GM12878 (cell line): ENCODE data around the gene GSTM5. TPM values are rescaled to one million over a fixed set of nuclear protein-coding genes. Genes with fewer than 3 reads are reported as not detected.
A peak's percentile ranks its signal among the peaks of the same experiment; 100 is the strongest.
"Not testable (repeated sequence)": the region's sequence is repeated elsewhere in the genome, so short reads cannot be mapped to it uniquely, and the experiment has no call there.

ENCODE experiments used
- ATAC-seq: fragments of 200-7000 bp; cut with Tn5 transposase; 3 replicates; pipeline ENCODE4 v1.9.1; 2020; ENCODE audit warnings: mild to moderate bottlenecking, moderate library complexity
- Bru-seq: library from RNA; stranded (reverse); fragments of 400-500 nt; gene quantifications from one replicate; lab custom pipeline; 2021; lab: Mats Ljungman, UMichigan
- BruChase-seq, 2 experiments: library from RNA; stranded (reverse); fragments of 400-500 nt; gene quantifications; one replicate each; lab custom pipeline; 2021; lab: Mats Ljungman, UMichigan
- BruUV-seq: library from RNA; stranded (reverse); fragments of 400-500 nt; replicated peaks from 2 replicates; lab custom pipeline; 2021; lab: Mats Ljungman, UMichigan
- CTCF ChIA-PET: fragments of 300-600 bp; sonication (Branson Sonifier 250); formaldehyde crosslinking; extraction: SDS; loops from one replicate; lab custom pipeline; 2021; ENCODE audit warnings: inconsistent platforms; lab: Yijun Ruan, JAX
- POLR2A ChIA-PET: fragments of 350-600 bp; formaldehyde crosslinking; extraction: SDS; loops from one replicate; lab custom pipeline; 2021; ENCODE audit warnings: inconsistent platforms; lab: Charles Lee
- RAD21 ChIA-PET: fragments of 300-600 bp; sonication (Branson Sonifier 250); formaldehyde crosslinking; loops from one replicate; lab custom pipeline; 2023; ENCODE audit warnings: antibody characterized with exemption; ENCODE audit not compliant: unreplicated experiment; lab: Charles Lee
- SMC1A ChIA-PET: fragments of 300-600 bp; sonication (Branson Sonifier 250); formaldehyde crosslinking; loops from one replicate; lab custom pipeline; 2023; ENCODE audit not compliant: unreplicated experiment, uncharacterized antibody; lab: Charles Lee
- DNase-seq: peaks from one replicate; pipeline ENCODE4 v3.0.0-alpha.2; 2011; ENCODE audit warnings: low read depth, low spot score
- FAIRE-seq: peaks from 3 replicates; lab custom pipeline; 2011; peaks lifted over from hg19 to GRCh38; lab: Jason Lieb, UNC
- H2AFZ ChIP-seq: 2 replicates; pipeline ENCODE4 v1.6.0; 2011; ENCODE audit warnings: low read depth, low read length, control low read depth; ENCODE audit not compliant: control insufficient read depth
- H3K27ac ChIP-seq: 2 replicates; pipeline ENCODE4 v1.5.1; 2011; ENCODE audit warnings: control low read depth; ENCODE audit not compliant: control insufficient read depth, insufficient read depth
- H3K27me3 ChIP-seq, 2 experiments: replicated peaks in 1 of 2; 2 replicates each; pipeline versions ENCODE4 v1.6.0 to v1.6.1; 2011; ENCODE audit warnings: low read length in 1 of 2; ENCODE audit not compliant: control insufficient read depth in 2 of 2, insufficient read depth in 2 of 2
- H3K36me3 ChIP-seq, 2 experiments: 2 replicates each; pipeline ENCODE4 v1.5.1; 2011; ENCODE audit warnings: low read length in 1 of 2; ENCODE audit not compliant: control insufficient read depth in 2 of 2, insufficient read depth in 2 of 2
- H3K4me1 ChIP-seq: 2 replicates; pipeline ENCODE4 v1.6.1; 2011; ENCODE audit warnings: mild to moderate bottlenecking, low read length, moderate library complexity, mixed read lengths; ENCODE audit not compliant: control insufficient read depth, insufficient read depth
- H3K4me2 ChIP-seq: 2 replicates; pipeline ENCODE4 v1.6.0; 2011; ENCODE audit warnings: control low read depth; ENCODE audit not compliant: control insufficient read depth, insufficient read depth
- H3K4me3 ChIP-seq: fragments of 200-600 bp; sonication (generic); 2 replicates; pipeline ENCODE4 v1.5.1; 2016
- H3K79me2 ChIP-seq: 2 replicates; pipeline ENCODE4 v1.6.0; 2011; ENCODE audit warnings: low read length; ENCODE audit not compliant: control insufficient read depth, insufficient read depth
- H3K9ac ChIP-seq: 2 replicates; pipeline ENCODE4 v1.8.0; 2011; ENCODE audit warnings: low read length, control low read depth, mixed read lengths; ENCODE audit not compliant: control insufficient read depth, insufficient read depth
- H3K9me3 ChIP-seq: replicated peaks from 3 replicates; pipeline ENCODE4 v1.5.1; 2011; ENCODE audit warnings: mild to moderate bottlenecking, low read length; ENCODE audit not compliant: control insufficient read depth, insufficient read depth
- H4K20me1 ChIP-seq: 2 replicates; pipeline ENCODE4 v1.6.0; 2011; ENCODE audit not compliant: control insufficient read depth, insufficient read depth
- CREB1 ChIP-seq: IDR thresholded peaks from 2 replicates; pipeline ENCODE4 v1.6.1; 2012; ENCODE audit warnings: low read depth, mild to moderate bottlenecking, inconsistent platforms
- FOS ChIP-seq: IDR thresholded peaks from 3 replicates; pipeline ENCODE4 v1.6.1; 2011; ENCODE audit warnings: borderline replicate concordance; ENCODE audit not compliant: insufficient read length; ENCODE audit errors: extremely low read depth
- FOXK2 ChIP-seq: fragments of 450-650 bp; IDR thresholded peaks from 2 replicates; pipeline ENCODE4 v1.6.1; 2017; ENCODE audit warnings: mild to moderate bottlenecking, moderate library complexity
- NFYB ChIP-seq: IDR thresholded peaks from 2 replicates; pipeline ENCODE4 v1.6.1; 2011; ENCODE audit warnings: low read depth, mild to moderate bottlenecking, low read length, improper control_type of control experiment, moderate library complexity; ENCODE audit not compliant: insufficient read depth
- SP1 ChIP-seq: IDR thresholded peaks from one replicate; pipeline ENCODE4 v1.6.1; 2011; ENCODE audit warnings: low read depth, low read length
- SUPT20H ChIP-seq: IDR thresholded peaks from 2 replicates; pipeline ENCODE4 v1.6.1; 2011; ENCODE audit warnings: low read depth, mild to moderate bottlenecking, low read length, moderate library complexity, borderline replicate concordance; ENCODE audit not compliant: control insufficient read depth
- TCF3 ChIP-seq: IDR thresholded peaks from 2 replicates; pipeline ENCODE4 v1.6.1; 2012; ENCODE audit warnings: low read depth, mild to moderate bottlenecking, low read length, borderline replicate concordance; ENCODE audit not compliant: insufficient read depth
- WGBS: methylation state at CpG from one replicate; pipeline ENCODE4 v1.1.6; 2016; ENCODE audit warnings: low lambda C conversion rate; ENCODE audit not compliant: insufficient replicate concordance, insufficient coverage; ENCODE audit errors: missing lambda C conversion rate; 5-methylcytosine and 5-hydroxymethylcytosine counted together
- in situ Hi-C: fragments of 300-500 bp; cut with MboI; formaldehyde crosslinking; loops from 9 replicates; pipeline ENCODE4 v1.14.3; 2018; ENCODE audit warnings: mixed read lengths
- intact Hi-C: fragments of 100-400 bp; cut with micrococcal nuclease; formaldehyde crosslinking; loops from one replicate; pipeline ENCODE4 v1.14.2; 2022; ENCODE audit not compliant: unreplicated experiment
- long read RNA-seq, 2 experiments: library from polyadenylated mRNA; unstranded; transcript quantifications; one replicate each; pipeline ENCODE4 v2.0.0, GENCODE V29; 2019 to 2020
- polyA minus RNA-seq, 3 experiments: library from RNA; depleted of rRNA, polyadenylated mRNA; stranded (reverse); fragments of >200 nt; gene quantifications; 2 replicates each; pipeline ENCODE4 v1.2.3, GENCODE V29; 2011
- polyA plus RNA-seq, 11 experiments: library from polyadenylated mRNA; depleted of rRNA in 4 of 11; unstranded in 6 of 11; stranded (reverse) in 5 of 11; fragments of >200 nt; fragmentation: Nextera tagmentation in 4 of 11; fragmentation: Illumina TruSeq in 1 of 11; extraction: Ambion mirVana in 4 of 11; extraction: Trizol in 1 of 11; gene quantifications; 1 replicate in 1 of 11; 2 replicates in 10 of 11; pipeline versions ENCODE4 v1.2.1 to v1.2.3, GENCODE V29; 2011 to 2016; ENCODE audit warnings: inconsistent platforms in 2 of 11, missing spikeins in 2 of 11, low read depth in 1 of 11
- total RNA-seq, 4 experiments: library from RNA; depleted of rRNA in 3 of 4; stranded (reverse); fragments of >200 nt in 3 of 4; fragmentation: Illumina TruSeq in 1 of 4; extraction: Trizol in 1 of 4; gene quantifications; 2 replicates each; pipeline versions ENCODE4 v1.2.1 to v1.2.3, GENCODE V29; 2013 to 2021

The GSTM5 gene
- total RNA-seq (2013; cell fraction: nucleolus; rRNA removed) = 1.5 and 2.6 TPM in 2 replicates
- total RNA-seq (2014; rRNA removed) = 0.28 TPM in 1 of 2 replicates, not detected in the other
- 0.13 and 0.18 TPM in 2 replicates for total RNA-seq (2014; rRNA removed; fragmentation: Illumina TruSeq; extraction: Trizol)
- total RNA-seq (2021) = 0.26 and 0.40 TPM in 2 replicates
- polyA plus RNA-seq (2011; ENCODE audit: low read depth) = 1.1 TPM
- polyA plus RNA-seq (2011; rRNA removed) = 0.10 and 0.23 TPM in 2 replicates
- polyA plus RNA-seq (2011; cell fraction: cytosol; rRNA removed) = 0.09 and 0.15 TPM in 2 replicates
- polyA plus RNA-seq (2011; cell fraction: nucleus; rRNA removed) = 0.16 and 0.28 TPM in 2 replicates
- 1.0 and 1.2 TPM in 2 replicates for polyA plus RNA-seq (2012)
- polyA plus RNA-seq (2014; fragmentation: Illumina TruSeq; extraction: Trizol) = 0.34 and 0.92 TPM in 2 replicates
- under 1 TPM; 0.24 to 0.32 TPM for polyA plus RNA-seq (2014; fragmentation: Nextera tagmentation; extraction: Ambion mirVana)
- polyA plus RNA-seq (2014; rRNA removed) = 0.19 and 0.27 TPM in 2 replicates
- under 1 TPM in 1 of 2 experiments, not detected in 1; 0.37 TPM for polyA plus RNA-seq (2016; fragmentation: Nextera tagmentation; extraction: Ambion mirVana)
- 0.15 and 0.36 TPM in 2 replicates for polyA minus RNA-seq (2011; rRNA and poly(A)+ RNA removed)
- not detected in 2 replicates for polyA minus RNA-seq (2011; cell fraction: cytosol; rRNA and poly(A)+ RNA removed)
- polyA minus RNA-seq (2011; cell fraction: nucleus; rRNA and poly(A)+ RNA removed) = 0.24 and 1.2 TPM in 2 replicates
- percentile 26 among the genes with signal in this experiment for Bru-seq, nascent RNA
- percentile 36 among the genes with signal in this experiment for BruChase-seq, experiment 1, labeled RNA remaining after a 6-hour chase
- BruChase-seq, experiment 2, labeled RNA remaining after a 2-hour chase = percentile 31 among the genes with signal in this experiment
- long read RNA-seq, experiment 1 = 0 reads
- long read RNA-seq, experiment 2 = 0 reads

DNA sequence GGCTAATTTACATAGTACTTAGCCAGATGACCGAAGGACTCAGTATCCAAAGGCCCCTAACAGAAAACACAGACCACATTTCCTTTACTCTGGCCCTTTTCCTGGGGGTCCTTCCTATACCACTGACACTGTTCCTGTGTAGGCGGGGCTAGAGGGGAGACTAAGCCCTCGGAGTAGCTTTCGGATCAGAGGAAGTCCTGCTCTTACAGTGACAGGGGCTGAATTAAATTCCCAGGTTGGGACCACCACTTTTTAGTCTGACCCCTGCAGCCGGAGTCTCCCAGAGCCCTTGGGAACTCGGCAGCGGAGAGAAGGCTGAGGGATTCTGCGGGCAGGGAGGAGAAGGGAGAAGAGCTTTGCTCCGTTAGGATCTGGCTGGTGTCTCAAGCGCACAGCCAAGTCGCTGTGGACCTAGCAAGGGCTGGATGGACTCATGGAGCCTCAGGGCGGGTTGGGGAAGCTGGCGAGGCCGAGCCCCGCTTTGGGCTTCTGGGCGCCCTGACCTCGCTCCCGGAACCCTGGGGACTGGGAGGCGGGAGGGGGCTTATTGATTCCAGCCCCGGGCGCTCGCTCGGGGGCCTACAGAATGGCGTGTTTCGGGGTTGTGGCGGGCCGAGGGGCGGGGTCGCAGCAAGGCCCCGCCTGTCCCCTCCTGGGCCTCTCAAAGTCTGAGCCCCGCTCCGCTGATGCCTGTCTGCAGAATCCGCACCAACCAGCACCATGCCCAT lies at the start of gene GSTM5:
GSTM5 (plus strand) TSS at position 659 of the 728 bp plus-strand sequence; CDS start at position 721, 62 bp downstream.
- SMC1A ChIA-PET = not testable (repeated sequence)

DNA sequence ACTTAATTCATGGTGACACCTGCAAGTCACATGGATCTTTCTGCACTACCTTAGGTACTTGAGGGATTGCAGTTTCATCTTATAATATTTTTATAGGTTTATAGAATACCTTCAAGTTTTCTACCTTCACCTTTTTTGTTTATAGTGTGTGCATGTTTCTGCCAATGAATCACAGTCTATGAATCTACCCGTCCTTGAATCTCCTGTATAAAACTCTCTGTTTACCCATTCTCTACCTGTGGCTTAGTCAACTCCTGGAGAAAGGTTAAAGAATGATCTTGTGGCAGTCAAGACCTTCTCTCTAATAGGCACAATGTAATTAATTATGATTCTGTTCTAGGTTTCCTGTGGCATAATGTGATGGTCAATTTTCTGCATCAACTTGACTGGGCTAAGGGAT lies 47.4 kb upstream of the GSTM5 start:
- Histone ChIP-seq H3K9me3 (no peaks in the 10 kb centered on the region), H3K4me3 (no peak overlapping the region), H3K27ac (no peak overlapping the region), H2AFZ (no peak overlapping the region), H3K4me2 (no peak overlapping the region), H4K20me1 (no peaks in the 10 kb centered on the region), H3K79me2 (no peaks in the 10 kb centered on the region), H3K36me3 (no peaks in the 10 kb centered on the region), H3K9ac (no peak overlapping the region), H3K4me1 (peaks cover 3% of the 10 kb centered on the region; the same call in 1 of the 2 replicates), H3K27me3 (no peaks in the 10 kb centered on the region)
- WGBS = 43% methylated on average over 1 of the region's 1 CpG
- ChIA-PET POLR2A (no interaction called here), RAD21 (no interaction called here), SMC1A (no interaction called here), CTCF (no interaction called here)
- intact Hi-C loops (no loop called here), in situ Hi-C loops (no loop called here)
- no TSS peak for BruUV-seq
- no peak for DNase-seq
- no peak for TF ChIP-seq SUPT20H
- no peak for TF ChIP-seq CREB1
- no peak for TF ChIP-seq TCF3
- TF ChIP-seq FOXK2 = no peak
- no peak for TF ChIP-seq NFYB
- TF ChIP-seq SP1 = no peak
- no peak for TF ChIP-seq FOS
- FAIRE-seq = no peak
- no peak for ATAC-seq

More for the DNA sequence above, at the start of gene GSTM5:
- intact Hi-C loops, BruUV-seq, H4K20me1 ChIP-seq, RAD21 ChIA-PET, POLR2A ChIA-PET, H3K27ac ChIP-seq, H3K4me3 ChIP-seq, FAIRE-seq, H3K36me3 ChIP-seq, H3K9me3 ChIP-seq, H3K4me1 ChIP-seq, CTCF ChIA-PET, in situ Hi-C loops, H3K79me2 ChIP-seq, ATAC-seq, H3K9ac ChIP-seq, H3K27me3 ChIP-seq, DNase-seq: not testable (repeated sequence)
- peak within 1 kb of the TSS; percentile 72 for H2AFZ ChIP-seq
- 0 out of 2 replicates have a peak within 1 kb of the TSS, but pooled peaks have one; percentile 25 for H3K4me2 ChIP-seq
- WGBS = 60% methylated on average over 22 of the region's 33 CpGs
